ENCODE measurements around the gene MKRN1.
A peak's percentile ranks its signal among the peaks of the same experiment; 100 is the strongest.
"Not testable (repeated sequence)": the region's sequence is repeated elsewhere in the genome, so short reads cannot be mapped to it uniquely, and the experiment has no call there.

MKRN1 gene

GRCh38 chr7:140497807-140498206, 18.5 kb upstream of the MKRN1 start:
- H3K9me3 Mint-ChIP-seq (ENCODE audit: low read depth); H3K27ac Mint-ChIP-seq; H3K36me3 Mint-ChIP-seq; H3K4me3 Mint-ChIP-seq; H3K4me1 Mint-ChIP-seq (ENCODE audit: low read depth); H3K27me3 Mint-ChIP-seq: not testable (repeated sequence)

GRCh38 chr7:140497241-140497769, 18.0 kb upstream of the MKRN1 start:
- no peak overlapping the region for H3K27ac Mint-ChIP-seq
- no peaks in the 10 kb centered on the region for H3K36me3 Mint-ChIP-seq
- no peaks in the 10 kb centered on the region for H3K27me3 Mint-ChIP-seq
- no peak overlapping the region for H3K4me3 Mint-ChIP-seq
- peaks cover 2% of the 10 kb centered on the region for H3K4me1 Mint-ChIP-seq (ENCODE audit: low read depth)
- no peaks in the 10 kb centered on the region for H3K9me3 Mint-ChIP-seq (ENCODE audit: low read depth)

- Mint-ChIP-seq H3K27ac (no peak overlapping the region), H3K36me3 (no peaks in the 10 kb centered on the region), H3K27me3 (no peaks in the 10 kb centered on the region), H3K4me3 (no peak overlapping the region), H3K9me3 (ENCODE audit: low read depth) (no peaks in the 10 kb centered on the region), H3K4me1 (ENCODE audit: low read depth) (peaks cover 2% of the 10 kb centered on the region)
Measured at GRCh38 chr7:140495514-140496097, 16.3 kb upstream of the MKRN1 start.

- no peaks in the 10 kb centered on the region for H3K27me3 Mint-ChIP-seq
- H3K36me3 Mint-ChIP-seq, result no peaks in the 10 kb centered on the region
- no peak overlapping the region for H3K27ac Mint-ChIP-seq
- H3K4me1 Mint-ChIP-seq (ENCODE audit: low read depth), result peaks cover 2% of the 10 kb centered on the region
- H3K9me3 Mint-ChIP-seq (ENCODE audit: low read depth), result no peaks in the 10 kb centered on the region
- no peak overlapping the region for H3K4me3 Mint-ChIP-seq
Measured at GRCh38 chr7:140494867-140495266, 15.6 kb upstream of the MKRN1 start.

DNA sequence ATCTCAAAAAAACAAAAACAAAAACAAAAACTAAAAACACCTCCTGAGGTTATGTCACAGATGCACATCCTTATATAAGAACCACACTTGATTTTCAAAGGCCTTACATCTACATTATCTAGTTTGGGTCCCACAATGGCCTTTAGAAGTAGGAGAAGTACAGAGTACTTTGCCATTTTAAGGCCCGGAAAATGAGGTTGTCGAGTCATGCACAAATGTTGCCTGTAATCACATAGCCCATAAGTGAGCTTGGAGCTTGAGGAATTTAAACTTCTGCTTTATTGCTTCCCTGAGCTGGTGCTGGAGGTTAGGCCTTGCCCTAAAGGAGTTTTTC, 9.7 kb upstream of the MKRN1 start:
- H3K9me3 Mint-ChIP-seq (ENCODE audit: low read depth), result no peaks in the 10 kb centered on the region
- H3K4me3 Mint-ChIP-seq, result no peak overlapping the region
- no peak overlapping the region for H3K27ac Mint-ChIP-seq
- peaks cover 2% of the 10 kb centered on the region for H3K4me1 Mint-ChIP-seq (ENCODE audit: low read depth)
- no peaks in the 10 kb centered on the region for H3K27me3 Mint-ChIP-seq
- no peaks in the 10 kb centered on the region for H3K36me3 Mint-ChIP-seq

DNA sequence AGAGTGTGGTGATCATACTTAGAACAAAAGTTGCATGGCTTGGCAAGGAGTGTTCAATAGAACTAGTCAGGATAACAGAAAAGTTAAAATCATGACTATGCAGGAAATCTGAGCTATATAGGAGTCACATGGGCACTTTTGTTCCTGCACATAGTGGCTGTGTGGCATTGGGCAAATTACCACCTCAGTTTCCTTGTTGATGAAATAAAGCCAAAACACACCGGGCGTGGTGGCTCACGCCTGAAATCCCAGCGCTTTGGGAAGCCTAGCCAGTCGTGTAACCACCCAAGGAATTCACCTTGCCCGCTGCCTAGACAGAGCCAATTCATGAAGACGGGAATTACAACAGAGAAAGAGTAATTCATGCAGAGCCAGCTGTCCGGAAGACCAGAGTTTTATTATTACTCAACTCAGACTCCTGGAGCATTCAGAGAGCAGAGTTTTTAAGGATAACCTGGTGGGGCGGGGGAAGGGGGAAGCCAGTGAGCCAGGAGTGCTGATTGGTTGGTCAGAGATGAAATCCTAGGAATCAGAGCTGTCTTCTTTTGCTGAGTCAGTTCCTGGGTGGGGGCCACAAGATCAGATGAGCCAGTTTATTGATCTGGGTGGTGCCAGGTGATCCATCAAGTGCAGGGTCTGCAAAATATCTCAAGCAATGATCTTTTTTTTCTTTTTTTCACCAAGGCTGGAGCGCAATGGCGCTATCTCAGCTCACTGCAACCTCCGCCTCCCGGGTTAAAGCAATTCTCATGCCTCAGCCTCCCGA, 6.4 kb upstream of the MKRN1 start:
- Mint-ChIP-seq H3K9me3 (ENCODE audit: low read depth) (no peaks in the 10 kb centered on the region), H3K27me3 (no peaks in the 10 kb centered on the region), H3K27ac (no peak overlapping the region), H3K4me3 (no peak overlapping the region), H3K4me1 (ENCODE audit: low read depth) (no peaks in the 10 kb centered on the region), H3K36me3 (no peaks in the 10 kb centered on the region)

GRCh38 chr7:140484951-140485499, 5.7 kb upstream of the MKRN1 start:
- Mint-ChIP-seq H3K4me3 (no peak overlapping the region), H3K9me3 (ENCODE audit: low read depth) (no peaks in the 10 kb centered on the region), H3K27me3 (no peaks in the 10 kb centered on the region), H3K36me3 (no peaks in the 10 kb centered on the region), H3K27ac (no peak overlapping the region), H3K4me1 (ENCODE audit: low read depth) (no peaks in the 10 kb centered on the region)

GRCh38 chr7:140484479-140484878, 5.2 kb upstream of the MKRN1 start:
- Mint-ChIP-seq H3K27ac (no peak overlapping the region), H3K27me3 (no peaks in the 10 kb centered on the region), H3K4me3 (no peak overlapping the region), H3K4me1 (ENCODE audit: low read depth) (peaks cover 1% of the 10 kb centered on the region), H3K36me3 (no peaks in the 10 kb centered on the region), H3K9me3 (ENCODE audit: low read depth) (no peaks in the 10 kb centered on the region)

DNA sequence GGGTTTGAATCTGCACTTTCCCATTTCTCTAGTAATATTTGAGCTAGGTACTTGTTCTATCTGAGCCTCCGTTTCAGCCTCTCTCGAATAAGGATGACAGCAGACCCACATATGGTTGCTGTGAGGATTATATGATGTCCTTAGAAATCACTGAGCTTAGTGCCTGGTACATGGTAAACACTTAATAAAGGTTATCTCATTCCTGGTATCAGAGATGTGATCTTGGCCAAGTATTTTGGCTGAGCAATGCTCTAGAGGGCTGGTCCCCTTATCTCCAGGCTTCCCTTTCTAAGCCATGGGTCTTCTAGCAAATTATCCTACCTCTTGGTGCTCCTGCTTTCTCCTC, 407 bp upstream of the MKRN1 start:
- H3K9me3 Mint-ChIP-seq (ENCODE audit: low read depth), result no peaks in the 10 kb centered on the region
- H3K4me3 Mint-ChIP-seq, result peak overlapping the region; percentile 99
- no peaks in the 10 kb centered on the region for H3K36me3 Mint-ChIP-seq
- H3K4me1 Mint-ChIP-seq (ENCODE audit: low read depth), result peaks cover 29% of the 10 kb centered on the region
- no peaks in the 10 kb centered on the region for H3K27me3 Mint-ChIP-seq
- H3K27ac Mint-ChIP-seq, result peak overlapping the region; percentile 6

DNA sequence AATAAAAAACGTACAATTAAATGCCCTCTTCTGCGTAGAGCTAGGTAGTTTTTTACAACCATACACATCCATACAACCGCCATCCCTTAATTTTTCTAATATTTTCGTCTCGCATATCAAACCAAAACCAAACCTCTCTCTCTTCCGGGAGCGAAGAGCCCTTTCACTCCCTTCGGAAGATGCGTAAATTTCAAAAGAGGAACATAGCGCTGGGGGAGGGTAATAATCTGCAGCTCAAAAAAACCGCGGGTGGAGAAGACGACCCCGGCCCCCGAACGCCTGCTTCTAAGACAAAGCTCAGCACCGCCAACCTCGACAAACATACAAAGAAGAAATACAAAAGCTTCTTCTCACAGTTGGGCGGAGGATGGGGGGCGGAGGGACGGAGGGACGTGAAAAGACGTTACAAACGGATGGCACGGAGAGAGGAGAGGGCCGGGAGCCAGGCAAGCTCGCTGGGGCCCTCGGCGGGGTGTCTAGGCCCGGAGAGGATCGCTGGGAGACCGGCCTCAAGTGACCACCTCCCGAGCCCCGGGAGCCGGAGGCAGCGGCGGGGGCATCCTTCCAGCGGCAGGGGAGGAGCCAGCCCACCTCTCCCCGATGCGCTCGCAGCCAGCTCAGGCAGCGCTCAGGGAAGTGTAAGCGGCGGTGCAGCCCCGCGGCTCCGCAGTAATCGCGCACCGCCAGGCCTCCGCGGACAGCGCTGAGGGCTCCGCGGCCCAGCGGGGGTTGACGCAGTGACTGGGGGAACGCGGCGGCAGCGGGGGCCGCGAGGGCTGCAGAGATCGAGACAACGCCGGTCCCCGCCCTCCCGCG, 851 bp downstream of the MKRN1 start:
- Mint-ChIP-seq H3K27ac (peak overlapping the region; percentile 86), H3K9me3 (ENCODE audit: low read depth) (no peaks in the 10 kb centered on the region), H3K27me3 (no peaks in the 10 kb centered on the region), H3K36me3 (no peaks in the 10 kb centered on the region), H3K4me3 (peak overlapping the region; percentile 95), H3K4me1 (ENCODE audit: low read depth) (peaks cover 29% of the 10 kb centered on the region)

- Mint-ChIP-seq H3K36me3 (no peaks in the 10 kb centered on the region), H3K9me3 (ENCODE audit: low read depth) (no peaks in the 10 kb centered on the region), H3K4me1 (ENCODE audit: low read depth) (peaks cover 37% of the 10 kb centered on the region), H3K27ac (peak overlapping the region; percentile 86), H3K27me3 (no peaks in the 10 kb centered on the region), H3K4me3 (peak overlapping the region; percentile 95)
Measured at GRCh38 chr7:140476698-140477261, 2.5 kb downstream of the MKRN1 start.

DNA sequence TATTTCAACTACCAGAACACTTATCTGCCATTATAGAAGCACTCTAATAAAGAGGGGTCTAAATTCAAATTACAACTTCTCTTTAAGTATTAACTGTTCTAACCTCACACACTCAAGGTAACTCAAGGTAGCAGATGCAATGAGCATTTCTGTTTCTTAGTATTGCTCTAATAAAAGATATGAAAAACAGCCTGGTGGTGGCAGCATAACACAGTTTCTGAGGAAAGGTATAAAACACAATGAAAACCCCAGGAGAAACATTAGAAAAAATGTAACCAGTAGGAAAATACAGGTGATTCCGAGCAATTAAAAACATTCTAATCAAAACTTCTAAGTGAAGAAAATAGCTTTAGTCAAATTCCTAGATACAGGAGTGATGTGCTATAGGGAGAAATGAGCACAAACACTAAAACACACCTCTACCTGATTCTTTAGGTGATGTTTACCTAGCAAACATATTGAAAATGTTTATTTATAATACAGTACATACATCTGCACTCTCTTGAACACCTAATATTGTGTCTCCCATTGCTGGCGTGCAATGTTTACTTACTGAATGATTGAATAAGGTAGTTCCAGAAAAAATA, 3.5 kb downstream of the MKRN1 start:
- Mint-ChIP-seq H3K4me3 (peak overlapping the region; percentile 68), H3K4me1 (ENCODE audit: low read depth) (peaks cover 41% of the 10 kb centered on the region), H3K27me3 (no peaks in the 10 kb centered on the region), H3K9me3 (ENCODE audit: low read depth) (no peaks in the 10 kb centered on the region), H3K36me3 (no peaks in the 10 kb centered on the region), H3K27ac (no peak overlapping the region)

DNA sequence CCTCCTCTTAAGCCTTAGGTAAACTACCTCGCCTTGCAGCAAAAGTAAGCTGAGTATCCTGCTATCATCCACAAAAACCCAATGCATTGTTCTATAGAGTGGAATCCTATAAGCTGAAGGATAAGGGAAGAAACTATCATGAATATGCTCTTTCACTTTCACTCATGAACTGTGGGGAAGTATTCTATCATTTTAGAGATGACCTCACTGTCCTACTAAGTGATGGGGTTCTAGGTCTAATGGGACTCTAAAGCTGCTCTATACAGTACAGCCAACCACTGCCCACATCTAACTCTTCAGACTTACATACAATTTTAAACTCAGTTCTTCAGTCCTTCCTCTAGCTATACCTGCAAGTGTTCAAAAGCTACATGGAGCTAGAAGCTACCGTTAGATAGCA, 16.2 kb downstream of the MKRN1 start:
- H3K9me3 Mint-ChIP-seq (ENCODE audit: low read depth), result no peaks in the 10 kb centered on the region
- H3K27me3 Mint-ChIP-seq, result no peaks in the 10 kb centered on the region
- H3K4me3 Mint-ChIP-seq, result no peak overlapping the region
- peaks cover 5% of the 10 kb centered on the region for H3K36me3 Mint-ChIP-seq
- peaks cover 18% of the 10 kb centered on the region for H3K4me1 Mint-ChIP-seq (ENCODE audit: low read depth)
- H3K27ac Mint-ChIP-seq, result peak overlapping the region; percentile 54

GRCh38 chr7:140458916-140459315, 20.4 kb downstream of the MKRN1 start:
- Mint-ChIP-seq H3K4me3 (no peak overlapping the region), H3K4me1 (ENCODE audit: low read depth) (peaks cover 26% of the 10 kb centered on the region), H3K27ac (peak overlapping the region; percentile 80), H3K36me3 (peaks cover 11% of the 10 kb centered on the region), H3K27me3 (no peaks in the 10 kb centered on the region), H3K9me3 (ENCODE audit: low read depth) (no peaks in the 10 kb centered on the region)
